Measurements from ENCODE around the gene ZBTB17. TPM values are rescaled to one million over a fixed set of nuclear protein-coding genes. Genes with fewer than 3 reads are reported as not detected.

Gene ZBTB17
- total and polyA plus RNA-seq, 9 of the 15 experiments (the other 6 are each of a cell fraction or from before 2014, with no cell fraction given), result 1.1 to 53.4 (median 29.6) TPM

DNA sequence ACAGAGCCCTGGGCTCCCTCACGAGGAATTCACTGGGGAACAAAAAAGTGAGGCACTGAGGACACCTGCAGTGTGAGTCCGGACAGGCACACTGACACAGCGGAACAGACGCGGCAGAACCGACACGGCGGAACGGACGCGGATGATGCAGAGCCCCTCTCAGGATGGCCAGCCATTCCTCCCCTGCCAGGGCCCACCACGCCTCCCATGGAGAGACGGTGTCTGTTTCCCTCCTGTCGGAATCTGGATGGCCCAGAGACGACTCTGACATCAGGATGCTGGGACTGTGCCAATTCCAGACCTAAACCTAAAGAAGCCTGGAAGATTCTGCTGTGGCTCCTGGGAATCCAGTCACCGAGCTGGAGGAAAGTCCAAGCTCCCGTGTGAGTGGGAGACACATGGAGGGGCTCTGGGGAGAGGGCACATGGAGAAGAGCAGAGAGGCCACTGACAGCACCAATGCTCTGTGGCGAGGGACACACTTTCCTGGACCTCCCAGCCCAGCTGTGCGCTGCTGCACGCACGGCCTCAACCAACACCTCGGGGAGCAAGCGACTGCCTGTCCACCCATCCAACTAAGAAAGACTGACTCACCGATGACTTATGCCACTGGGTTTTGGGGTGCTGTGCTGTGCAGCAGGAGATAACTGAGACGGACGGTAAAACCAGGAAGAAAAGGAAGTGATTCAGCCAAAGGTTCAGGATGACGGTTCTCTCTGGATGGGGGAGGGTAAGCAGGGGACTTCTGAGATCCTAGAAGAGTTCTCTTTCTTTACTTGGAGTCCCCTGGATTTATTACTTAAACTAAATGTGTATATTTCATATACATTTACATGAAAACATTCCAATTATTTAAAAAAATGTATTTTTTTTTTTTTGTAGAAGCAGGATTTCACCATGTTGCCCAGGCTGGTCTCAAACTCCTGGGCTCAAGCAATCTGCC is 23.3 kb downstream of the ZBTB17 start (continued):
- TF ChIP-seq, protein P1, sequence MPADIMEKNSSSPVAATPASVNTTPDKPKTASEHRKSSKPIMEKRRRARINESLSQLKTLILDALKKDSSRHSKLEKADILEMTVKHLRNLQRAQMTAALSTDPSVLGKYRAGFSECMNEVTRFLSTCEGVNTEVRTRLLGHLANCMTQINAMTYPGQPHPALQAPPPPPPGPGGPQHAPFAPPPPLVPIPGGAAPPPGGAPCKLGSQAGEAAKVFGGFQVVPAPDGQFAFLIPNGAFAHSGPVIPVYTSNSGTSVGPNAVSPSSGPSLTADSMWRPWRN (IDR thresholded peaks at IDR 0.05; ENCODE audit: low read depth), result peak; percentile 78
- TF ChIP-seq, protein P2, sequence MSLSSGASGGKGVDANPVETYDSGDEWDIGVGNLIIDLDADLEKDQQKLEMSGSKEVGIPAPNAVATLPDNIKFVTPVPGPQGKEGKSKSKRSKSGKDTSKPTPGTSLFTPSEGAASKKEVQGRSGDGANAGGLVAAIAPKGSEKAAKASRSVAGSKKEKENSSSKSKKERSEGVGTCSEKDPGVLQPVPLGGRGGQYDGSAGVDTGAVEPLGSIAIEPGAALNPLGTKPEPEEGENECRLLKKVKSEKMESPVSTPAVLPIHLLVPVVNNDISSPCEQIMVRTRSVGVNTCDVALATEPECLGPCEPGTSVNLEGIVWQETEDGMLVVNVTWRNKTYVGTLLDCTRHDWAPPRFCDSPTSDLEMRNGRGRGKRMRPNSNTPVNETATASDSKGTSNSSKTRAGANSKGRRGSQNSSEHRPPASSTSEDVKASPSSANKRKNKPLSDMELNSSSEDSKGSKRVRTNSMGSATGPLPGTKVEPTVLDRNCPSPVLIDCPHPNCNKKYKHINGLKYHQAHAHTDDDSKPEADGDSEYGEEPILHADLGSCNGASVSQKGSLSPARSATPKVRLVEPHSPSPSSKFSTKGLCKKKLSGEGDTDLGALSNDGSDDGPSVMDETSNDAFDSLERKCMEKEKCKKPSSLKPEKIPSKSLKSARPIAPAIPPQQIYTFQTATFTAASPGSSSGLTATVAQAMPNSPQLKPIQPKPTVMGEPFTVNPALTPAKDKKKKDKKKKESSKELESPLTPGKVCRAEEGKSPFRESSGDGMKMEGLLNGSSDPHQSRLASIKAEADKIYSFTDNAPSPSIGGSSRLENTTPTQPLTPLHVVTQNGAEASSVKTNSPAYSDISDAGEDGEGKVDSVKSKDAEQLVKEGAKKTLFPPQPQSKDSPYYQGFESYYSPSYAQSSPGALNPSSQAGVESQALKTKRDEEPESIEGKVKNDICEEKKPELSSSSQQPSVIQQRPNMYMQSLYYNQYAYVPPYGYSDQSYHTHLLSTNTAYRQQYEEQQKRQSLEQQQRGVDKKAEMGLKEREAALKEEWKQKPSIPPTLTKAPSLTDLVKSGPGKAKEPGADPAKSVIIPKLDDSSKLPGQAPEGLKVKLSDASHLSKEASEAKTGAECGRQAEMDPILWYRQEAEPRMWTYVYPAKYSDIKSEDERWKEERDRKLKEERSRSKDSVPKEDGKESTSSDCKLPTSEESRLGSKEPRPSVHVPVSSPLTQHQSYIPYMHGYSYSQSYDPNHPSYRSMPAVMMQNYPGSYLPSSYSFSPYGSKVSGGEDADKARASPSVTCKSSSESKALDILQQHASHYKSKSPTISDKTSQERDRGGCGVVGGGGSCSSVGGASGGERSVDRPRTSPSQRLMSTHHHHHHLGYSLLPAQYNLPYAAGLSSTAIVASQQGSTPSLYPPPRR (CRISPR knock-in tag; IDR thresholded peaks at IDR 0.05; ENCODE audit: borderline replicate concordance), result peak; percentile 84; the same call in 1 of the 2 replicates
- TF ChIP-seq HIVEP1 (CRISPR knock-in tag; IDR thresholded peaks at IDR 0.05) (no peak), HDGF (IDR thresholded peaks at IDR 0.05) (no peak), TBP (optimal IDR thresholded peaks at IDR 0.05; ENCODE audit: low read depth, low read length) (peak; percentile 76), STAT5A (IDR thresholded peaks at IDR 0.05; ENCODE audit: borderline replicate concordance, low read length) (peak; percentile 85), ZNF140 (CRISPR knock-in tag; IDR thresholded peaks at IDR 0.05) (no peak), DACH1 (IDR thresholded peaks at IDR 0.05; ENCODE audit: partially characterized antibody) (peak; percentile 93), SREBF2 (CRISPR knock-in tag; IDR thresholded peaks at IDR 0.05) (peak; percentile 77; the same call in 1 of the 2 replicates), EP400 (IDR thresholded peaks at IDR 0.05) (peak; percentile 88), PURB (CRISPR knock-in tag; IDR thresholded peaks at IDR 0.05; ENCODE audit: low read depth) (no peak), ZNF23 (CRISPR knock-in tag; IDR thresholded peaks at IDR 0.05) (no peak), MIER1 (IDR thresholded peaks at IDR 0.05; ENCODE audit: low read depth) (no peak), ELF2 (CRISPR knock-in tag; IDR thresholded peaks at IDR 0.05) (peak; percentile 63), ZNF778 (CRISPR knock-in tag; IDR thresholded peaks at IDR 0.05) (no peak), MCM5 (IDR thresholded peaks at IDR 0.05; ENCODE audit: low read depth) (no peak)
- TF ChIP-seq, protein P3, sequence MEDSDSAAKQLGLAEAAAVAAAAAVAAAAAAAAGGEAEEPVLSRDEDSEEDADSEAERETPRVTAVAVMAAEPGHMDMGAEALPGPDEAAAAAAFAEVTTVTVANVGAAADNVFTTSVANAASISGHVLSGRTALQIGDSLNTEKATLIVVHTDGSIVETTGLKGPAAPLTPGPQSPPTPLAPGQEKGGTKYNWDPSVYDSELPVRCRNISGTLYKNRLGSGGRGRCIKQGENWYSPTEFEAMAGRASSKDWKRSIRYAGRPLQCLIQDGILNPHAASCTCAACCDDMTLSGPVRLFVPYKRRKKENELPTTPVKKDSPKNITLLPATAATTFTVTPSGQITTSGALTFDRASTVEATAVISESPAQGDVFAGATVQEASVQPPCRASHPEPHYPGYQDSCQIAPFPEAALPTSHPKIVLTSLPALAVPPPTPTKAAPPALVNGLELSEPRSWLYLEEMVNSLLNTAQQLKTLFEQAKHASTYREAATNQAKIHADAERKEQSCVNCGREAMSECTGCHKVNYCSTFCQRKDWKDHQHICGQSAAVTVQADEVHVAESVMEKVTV (CRISPR knock-in tag; IDR thresholded peaks at IDR 0.05), result peak; percentile 30; the same call in 1 of the 2 replicates
- TF ChIP-seq, protein P4, sequence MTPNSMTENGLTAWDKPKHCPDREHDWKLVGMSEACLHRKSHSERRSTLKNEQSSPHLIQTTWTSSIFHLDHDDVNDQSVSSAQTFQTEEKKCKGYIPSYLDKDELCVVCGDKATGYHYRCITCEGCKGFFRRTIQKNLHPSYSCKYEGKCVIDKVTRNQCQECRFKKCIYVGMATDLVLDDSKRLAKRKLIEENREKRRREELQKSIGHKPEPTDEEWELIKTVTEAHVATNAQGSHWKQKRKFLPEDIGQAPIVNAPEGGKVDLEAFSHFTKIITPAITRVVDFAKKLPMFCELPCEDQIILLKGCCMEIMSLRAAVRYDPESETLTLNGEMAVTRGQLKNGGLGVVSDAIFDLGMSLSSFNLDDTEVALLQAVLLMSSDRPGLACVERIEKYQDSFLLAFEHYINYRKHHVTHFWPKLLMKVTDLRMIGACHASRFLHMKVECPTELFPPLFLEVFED (CRISPR knock-in tag; conservative IDR thresholded peaks at IDR 0.05), result peak; percentile 92; the same call in 1 of the 2 replicates

Measured in K562 (cell line).